ENCODE results near the gene GAR1.
"Not testable (repeated sequence)": the region's sequence is repeated elsewhere in the genome, so short reads cannot be mapped to it uniquely, and the experiment has no call there.

Gene GAR1

DNA sequence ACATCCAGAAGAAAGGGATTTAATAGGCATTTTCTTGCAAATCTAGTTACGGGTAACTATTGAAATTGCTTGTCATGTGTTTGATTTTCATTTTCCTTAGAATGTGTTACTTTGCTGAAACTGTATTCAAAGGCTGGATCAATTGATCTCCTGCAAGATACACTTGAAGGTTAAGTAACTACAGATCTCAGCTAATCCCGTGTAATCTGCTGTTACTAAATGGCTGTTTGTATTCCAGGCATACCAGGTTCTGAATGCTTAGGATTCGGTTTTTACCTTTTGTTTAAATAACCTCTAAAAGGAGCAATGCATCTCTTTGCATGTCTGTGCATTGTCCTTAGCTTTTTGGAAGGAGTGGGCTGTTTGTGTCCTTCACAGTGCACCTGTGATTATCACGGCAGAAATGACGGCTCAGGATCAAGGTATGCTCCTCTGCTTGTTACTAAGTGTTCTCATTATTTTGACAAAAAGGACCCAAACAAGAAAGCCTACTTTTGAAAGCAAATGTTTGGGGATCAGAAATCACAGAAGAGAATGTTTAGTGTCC lies 32.4 kb downstream of the GAR1 start, which contains the start of gene LRIT3:
TSS of gene LRIT3 (plus strand) at position 212 of the 547 bp plus-strand sequence. CDS start at position 307, 95 bp downstream.
- DNase-seq: no peak

GRCh38 chr4:109848501-109848900 lies 32.9 kb downstream of the GAR1 start:
- DNase-seq: no peak

DNA sequence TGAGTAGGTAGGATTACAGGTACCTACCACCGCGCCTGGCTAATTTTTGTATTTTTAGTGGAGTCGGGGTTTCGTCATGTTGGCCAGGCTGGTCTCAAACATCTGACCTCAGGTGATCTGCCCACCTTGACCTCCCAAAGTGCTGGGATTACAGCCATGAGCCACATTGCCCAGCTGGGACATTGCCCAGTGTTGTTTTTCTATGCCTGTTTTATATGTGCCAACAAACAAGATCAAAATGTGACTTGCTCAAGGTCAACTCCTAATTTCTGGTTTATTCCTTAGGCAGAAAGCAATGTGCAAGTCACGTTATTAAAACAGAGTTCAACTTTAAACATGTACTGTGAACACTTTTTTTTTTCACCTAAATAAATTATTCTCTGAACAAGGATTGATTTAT lies 35.0 kb downstream of the GAR1 start:
- no peak for DNase-seq

DNA sequence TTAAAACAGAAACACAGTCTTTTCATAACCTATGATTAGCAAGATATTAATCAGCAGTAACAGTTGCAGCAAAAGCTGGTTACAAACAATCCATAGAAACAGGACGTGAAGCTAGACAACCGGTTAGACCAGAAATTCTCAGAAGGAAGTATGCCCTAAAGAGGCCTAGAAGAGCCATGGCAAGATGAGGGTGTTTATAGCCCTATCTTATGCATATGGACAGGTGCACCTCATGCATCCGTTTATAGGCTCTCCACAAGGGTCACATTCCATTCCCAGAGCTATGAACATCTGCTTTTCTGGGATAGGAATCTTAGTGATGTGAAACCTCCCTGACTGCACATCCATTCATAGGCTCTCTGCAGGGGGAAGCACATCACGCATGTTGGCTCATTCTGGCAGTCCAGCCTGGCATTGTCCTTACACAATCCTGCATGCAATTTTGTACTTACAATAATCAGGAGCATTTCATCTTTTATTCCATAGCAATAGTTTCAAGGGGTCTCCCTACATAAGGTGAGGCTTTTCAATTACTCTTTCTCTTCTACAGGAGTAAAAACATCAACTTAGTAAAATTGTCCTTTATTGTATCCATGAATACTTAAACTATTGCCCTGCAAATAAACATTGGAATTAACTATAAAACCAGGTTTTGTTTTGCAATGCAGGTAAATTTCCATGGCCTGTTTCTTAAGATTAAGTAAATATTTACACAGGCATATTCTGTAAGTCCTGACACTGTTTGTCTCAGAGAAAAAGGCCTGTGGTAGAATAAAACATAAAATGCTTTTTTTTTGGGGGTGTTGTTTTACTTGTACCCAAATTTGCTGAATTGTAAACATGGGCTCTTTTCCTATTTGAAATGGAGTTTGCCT lies 44.1 kb downstream of the GAR1 start:
- DNase-seq: not testable (repeated sequence)

GRCh38 chr4:109861271-109861670 lies 45.7 kb downstream of the GAR1 start:
- no peak for DNase-seq

DNA sequence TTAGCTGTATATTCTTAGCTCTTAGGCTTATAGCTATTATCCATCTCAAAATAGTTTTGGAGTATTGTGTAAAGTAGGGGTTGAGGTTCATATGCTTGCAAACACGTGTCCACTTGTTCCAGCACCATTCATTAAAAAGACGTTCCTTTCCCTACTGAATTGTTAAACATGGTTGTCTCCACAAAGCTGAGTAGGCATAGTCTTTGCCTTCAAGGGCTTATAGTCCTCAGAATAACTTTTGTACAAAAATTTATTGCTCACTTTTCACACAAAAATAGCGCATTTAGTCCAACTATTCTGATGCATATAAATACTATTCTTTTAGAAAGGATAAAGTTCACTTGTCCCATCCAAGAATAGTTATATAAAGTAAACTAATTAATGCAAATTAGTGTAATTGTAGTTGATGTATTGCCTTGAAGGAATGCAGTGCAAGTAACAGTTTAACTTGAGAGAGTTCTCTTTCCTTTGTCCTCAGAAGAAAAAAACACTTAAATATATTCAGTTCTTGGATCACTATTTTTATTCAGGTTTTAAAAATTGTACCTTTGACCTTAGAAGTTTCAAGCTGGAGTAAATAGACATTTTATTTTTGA lies 46.5 kb downstream of the GAR1 start:
- DNase-seq: no peak

- DNase-seq: no peak
Measured at GRCh38 chr4:109864134-109864533, 48.6 kb downstream of the GAR1 start.

DNA sequence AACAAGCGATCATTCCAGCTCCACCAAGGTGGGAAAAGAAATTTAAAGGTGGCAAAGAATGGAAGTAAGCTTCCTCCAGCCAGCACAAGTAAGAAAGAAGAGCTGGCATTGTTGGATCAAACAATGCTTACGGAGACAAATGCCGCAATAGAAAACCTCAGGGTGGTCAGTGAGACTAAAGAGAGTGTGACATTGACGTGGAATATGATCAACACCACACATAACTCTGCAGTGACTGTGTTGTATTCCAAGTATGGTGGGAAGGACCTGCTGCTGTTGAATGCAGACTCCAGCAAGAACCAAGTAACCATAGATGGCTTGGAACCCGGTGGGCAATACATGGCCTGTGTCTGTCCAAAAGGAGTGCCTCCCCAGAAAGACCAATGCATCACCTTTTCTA lies 54.5 kb downstream of the GAR1 start:
- DNase-seq: no peak

GRCh38 chr4:109872065-109872464 lies 56.5 kb downstream of the GAR1 start:
- no peak for DNase-seq

- no peak for DNase-seq
Measured at GRCh38 chr4:109872950-109873656, 57.5 kb downstream of the GAR1 start.

- no peak for DNase-seq
Measured at GRCh38 chr4:109873791-109874514, 58.4 kb downstream of the GAR1 start.
